Activated naive CD8-positive, alpha-beta T cell treated with anti-CD3 and anti-CD28 coated beads, Interleukin-2, amount 50 U/mL, for 16 hours (primary cell): ENCODE data around the gene CASP3.

ENCODE experiments used
- DNase-seq: peaks from one replicate; pipeline ENCODE4 v3.0.0-alpha.2; 2020; ENCODE audit warnings: low read depth, low spot score

Gene CASP3

DNA sequence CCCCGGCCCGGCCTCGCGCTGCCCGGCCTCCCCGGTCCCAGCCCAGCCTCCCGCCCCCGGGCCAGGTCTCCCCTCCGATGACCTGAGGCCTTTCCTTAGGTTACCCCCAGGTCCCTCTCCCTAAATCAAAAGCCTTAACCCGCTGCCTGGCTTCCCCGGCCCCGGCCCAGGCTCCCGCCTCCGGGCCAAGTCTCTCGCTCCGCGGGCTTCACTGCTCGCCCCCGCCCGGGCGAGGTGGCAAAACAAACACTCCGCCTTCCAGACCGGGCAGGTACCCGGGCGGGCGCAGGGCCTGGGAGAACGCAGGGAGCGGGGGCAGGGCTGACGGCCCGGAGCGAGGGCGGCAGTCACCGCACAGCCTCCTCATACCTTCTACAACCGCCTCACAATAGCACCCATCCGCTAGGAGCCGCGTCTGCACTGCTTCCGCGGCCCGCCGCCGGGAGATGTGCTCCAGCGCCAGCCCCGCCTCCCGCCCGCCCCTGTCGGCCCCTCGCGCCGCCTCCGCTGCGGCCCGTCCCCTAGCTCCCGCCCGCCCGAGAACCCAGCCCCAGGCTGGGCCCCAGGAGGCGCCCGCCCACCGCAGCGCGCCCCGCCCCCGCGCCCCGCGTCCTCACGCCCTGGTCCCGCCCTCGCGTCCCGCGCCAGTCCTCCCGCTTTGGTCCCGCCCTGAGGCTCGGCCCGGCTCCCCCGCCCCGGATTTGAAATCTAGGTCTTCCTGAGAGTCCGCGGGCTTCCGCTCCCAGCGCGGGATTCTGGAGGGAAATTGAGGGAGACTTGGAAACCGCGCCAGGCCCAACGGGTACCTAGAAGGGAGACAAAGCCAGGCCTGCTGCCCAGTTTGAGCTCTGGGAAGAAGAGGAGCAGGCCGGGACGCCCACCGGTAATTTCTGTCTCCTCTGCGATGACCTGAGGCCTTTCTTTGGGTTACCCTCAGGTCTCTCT is at the start of gene CASP3, which contains the start of gene PRIMPOL:
Gene CASP3 (minus strand): TSS at position 422 of the 945 bp plus-strand sequence. CDS start 10,994 bp downstream, outside the sequence.
Gene PRIMPOL (plus strand): TSS at position 713 of the 945 bp plus-strand sequence. CDS start 7,403 bp downstream, outside the sequence.
- DNase-seq: peak; percentile 87

DNA sequence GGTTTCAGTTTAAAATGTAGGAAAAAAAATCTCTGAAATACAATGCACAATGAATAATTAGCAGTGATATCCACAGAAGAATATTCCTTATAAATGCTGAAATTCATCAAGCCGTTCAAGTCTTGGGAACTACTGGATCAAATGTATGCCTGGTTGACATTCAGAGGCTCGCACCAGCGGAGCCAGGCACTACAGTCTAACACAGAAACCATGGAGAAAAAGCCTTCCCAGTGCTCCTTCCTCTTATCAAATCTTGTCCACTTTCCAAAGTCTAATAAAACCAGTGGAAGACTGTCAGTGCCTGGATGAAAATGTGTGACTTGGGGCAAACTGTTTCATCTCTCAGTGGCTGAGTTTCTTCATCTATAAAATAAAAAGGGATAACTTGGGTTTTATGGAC is 48.7 kb upstream of the CASP3 start:
- no peak for DNase-seq

- no peak for DNase-seq
Observed at GRCh38 chr4:184695178-184695896, 46.1 kb upstream of the CASP3 start.

GRCh38 chr4:184694412-184694956 is 45.2 kb upstream of the CASP3 start:
- no peak for DNase-seq

GRCh38 chr4:184693056-184693455 is 43.8 kb upstream of the CASP3 start:
- no peak for DNase-seq

DNA sequence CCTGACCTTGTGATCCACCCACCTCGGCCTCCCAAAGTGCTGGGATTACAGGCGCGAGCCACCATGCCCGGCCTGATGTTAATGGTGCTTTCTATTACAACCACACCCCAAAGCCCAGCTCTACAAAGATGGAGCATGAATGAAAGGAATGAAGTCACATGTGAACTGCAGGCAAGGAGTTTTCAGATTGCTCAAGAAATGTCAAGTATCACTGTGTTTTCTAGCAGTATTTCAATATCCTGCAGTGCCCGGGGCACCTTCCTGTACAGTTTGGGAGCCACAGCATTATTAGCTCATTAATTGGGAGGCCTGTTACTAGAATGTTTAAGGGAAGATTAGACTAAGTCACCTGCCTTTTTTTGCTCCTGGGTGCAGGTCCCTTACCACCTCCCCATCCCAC is 40.4 kb upstream of the CASP3 start:
- DNase-seq: no peak

GRCh38 chr4:184688447-184688846 is 39.2 kb upstream of the CASP3 start:
- DNase-seq: no peak

DNA sequence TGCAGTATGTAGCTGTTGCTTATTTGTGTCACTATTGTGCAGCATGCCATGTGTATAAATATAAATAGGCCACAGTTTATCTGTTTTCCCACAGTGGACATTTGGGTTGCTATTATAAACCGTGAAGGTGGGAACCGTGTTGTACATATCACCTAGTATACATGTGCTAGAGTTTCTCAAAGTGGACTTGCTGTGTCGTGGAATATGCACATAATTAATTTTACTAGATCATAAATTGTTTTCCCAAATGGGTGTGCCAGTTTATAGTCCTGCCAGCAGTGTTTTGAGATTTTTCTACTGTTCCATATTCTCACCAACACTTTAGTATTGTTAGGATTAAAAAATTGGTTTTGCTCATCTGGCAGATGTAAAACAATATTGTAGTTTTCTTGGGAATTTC is 38.8 kb upstream of the CASP3 start:
- no peak for DNase-seq

GRCh38 chr4:184684491-184685189 is 35.4 kb upstream of the CASP3 start:
- no peak for DNase-seq

- no peak for DNase-seq
Observed at GRCh38 chr4:184681916-184682315, 32.7 kb upstream of the CASP3 start.

DNA sequence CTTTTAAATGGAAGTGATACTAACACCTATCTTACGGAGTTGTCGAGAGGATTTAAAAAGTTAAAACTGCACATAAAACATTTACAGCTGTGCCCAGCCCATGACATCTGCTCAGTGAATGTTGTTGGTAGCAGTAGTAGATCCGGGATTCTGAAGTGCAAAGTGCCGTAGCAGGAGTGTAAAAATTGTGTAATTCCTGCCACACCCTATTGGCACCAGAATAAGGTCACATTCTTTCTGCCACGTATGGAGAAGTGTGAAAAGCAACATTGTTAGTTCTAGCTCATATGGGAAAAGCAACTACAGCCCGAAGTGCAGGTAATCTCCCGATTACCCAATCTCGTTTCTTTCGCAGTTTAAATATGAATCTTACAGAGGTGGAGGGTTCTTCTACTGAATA is 31.5 kb upstream of the CASP3 start:
- no peak for DNase-seq

DNA sequence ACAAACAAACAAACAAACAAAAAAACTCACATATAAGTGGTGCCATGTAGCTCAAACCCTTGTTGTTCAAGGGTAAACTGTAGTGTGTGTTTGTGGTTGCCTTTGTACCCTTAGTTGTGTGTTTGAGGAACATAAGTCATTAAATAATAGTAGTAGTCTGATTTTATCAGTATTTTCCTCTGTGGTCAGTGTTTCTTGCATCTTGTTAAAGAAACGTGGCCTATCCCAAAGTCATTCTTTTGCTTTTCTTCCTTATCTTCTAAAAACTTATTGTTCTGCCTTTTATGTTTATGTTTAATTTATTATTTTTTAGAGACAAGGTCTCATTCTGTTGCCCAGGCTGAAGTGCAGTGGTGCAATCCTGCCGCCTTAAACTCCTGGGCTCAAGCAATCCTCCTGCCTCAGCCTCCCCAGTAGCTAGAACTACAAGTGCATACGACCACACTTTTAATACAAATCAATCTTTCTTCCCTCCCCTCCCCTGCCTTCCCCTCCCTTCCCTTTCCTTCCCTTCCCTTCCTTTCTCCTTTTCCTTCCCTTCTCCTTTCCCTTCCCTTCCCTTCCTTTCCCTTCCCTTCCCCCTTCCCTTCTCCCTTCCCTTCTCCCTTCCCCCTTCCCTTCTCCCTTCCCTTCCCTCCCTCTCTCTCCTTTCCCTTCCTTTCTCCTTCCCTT is 26.7 kb upstream of the CASP3 start:
- no peak for DNase-seq

DNA sequence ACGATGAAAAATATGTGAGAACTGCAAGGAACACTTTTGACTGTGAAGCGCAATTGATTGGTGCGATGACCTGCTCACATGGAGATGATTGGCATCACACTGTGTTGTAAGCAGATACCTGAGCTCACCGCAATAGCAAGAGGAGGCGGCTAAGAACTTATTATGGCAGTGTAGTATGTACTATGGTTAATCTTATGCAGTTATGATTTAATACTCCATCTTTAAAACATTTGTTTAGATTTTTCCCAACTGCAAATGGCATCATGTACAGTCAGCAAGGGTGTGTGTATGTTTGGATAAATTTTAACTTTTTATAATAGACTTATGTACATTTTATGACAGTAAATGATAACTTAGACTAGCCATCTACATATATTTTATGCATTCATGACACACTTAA is 25.8 kb upstream of the CASP3 start:
- DNase-seq: no peak

GRCh38 chr4:184674011-184674410 is 24.8 kb upstream of the CASP3 start:
- no peak for DNase-seq

DNA sequence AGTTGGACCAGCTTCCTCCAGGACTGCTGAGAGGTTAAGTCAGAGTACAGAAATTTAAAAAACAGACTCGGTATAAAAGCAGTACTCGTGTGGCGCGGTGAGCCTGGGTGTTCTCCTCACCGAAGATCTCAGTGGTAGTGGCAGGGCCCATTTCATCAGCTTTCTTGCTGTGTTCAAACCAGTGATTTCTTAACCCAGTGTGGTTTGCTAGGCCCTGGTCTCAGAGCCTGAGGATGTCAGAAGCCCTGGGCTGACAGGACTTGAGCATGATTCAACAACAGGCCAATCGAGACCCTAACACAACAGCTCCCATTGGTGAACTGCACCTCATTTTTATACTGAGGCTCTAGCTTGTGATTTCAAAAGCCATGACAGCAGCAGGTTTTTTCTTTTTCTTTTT is 23.5 kb upstream of the CASP3 start:
- DNase-seq: no peak

- no peak for DNase-seq
Observed at GRCh38 chr4:184671101-184671500, 21.9 kb upstream of the CASP3 start.

GRCh38 chr4:184669251-184669650 is 20.0 kb upstream of the CASP3 start:
- DNase-seq: no peak

DNA sequence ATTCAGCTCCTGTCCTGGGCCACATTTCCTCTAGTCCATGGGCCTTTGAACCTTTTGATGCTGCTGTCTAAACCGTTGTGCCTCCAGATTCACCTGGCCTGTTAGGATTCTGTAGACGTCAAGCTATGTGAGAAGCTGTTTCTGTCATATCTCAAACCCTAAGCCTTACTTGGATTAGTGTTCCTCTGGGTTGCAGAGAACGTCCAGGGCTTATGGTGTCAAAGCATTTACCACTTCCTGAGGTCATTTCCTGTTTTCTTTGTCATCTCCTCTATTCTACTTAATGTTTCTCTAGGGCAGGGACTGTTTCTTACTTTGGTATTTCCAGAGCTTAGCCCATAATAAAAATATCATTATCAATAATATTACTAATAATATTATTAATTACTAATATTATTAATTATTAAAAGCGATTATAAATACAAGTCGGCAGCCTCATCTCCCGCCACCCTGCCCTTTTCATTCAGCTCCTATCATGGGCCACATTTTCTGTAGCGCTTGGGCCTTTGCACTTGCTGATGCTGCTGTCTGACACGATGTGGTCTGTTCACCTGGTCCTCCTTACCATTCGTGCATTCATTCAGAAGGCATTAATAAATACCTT is 19.4 kb upstream of the CASP3 start:
- no peak for DNase-seq

GRCh38 chr4:184668096-184668495 is 18.8 kb upstream of the CASP3 start:
- DNase-seq: no peak

DNA sequence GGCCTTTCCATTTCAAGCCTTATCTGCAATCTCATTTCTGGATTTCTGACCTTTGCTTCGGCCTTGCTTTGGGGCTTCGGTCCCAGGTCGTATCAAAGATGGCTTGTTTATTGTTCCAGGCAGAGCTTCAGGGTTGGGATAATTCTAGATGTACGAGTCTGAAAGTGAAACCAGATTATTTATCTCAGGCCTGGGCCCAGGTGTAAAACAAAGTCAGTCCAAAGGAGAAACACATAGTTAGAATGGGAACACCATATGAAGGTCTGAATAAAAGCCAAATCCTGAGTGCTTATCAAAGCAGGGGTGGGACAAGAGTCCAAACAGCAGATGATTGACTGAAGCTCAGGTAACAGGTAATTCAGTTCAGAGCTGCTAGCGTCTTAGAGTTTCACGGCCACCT is 17.4 kb upstream of the CASP3 start:
- no peak for DNase-seq
